Endothelial cell of umbilical vein (primary cell): ENCODE measurements around the gene ECE2. TPM values are rescaled to one million over a fixed set of nuclear protein-coding genes. Genes with fewer than 3 reads are reported as not detected.

Source experiments
- BruUV-seq: library from RNA; stranded (reverse); fragments of 400-500 nt; replicated peaks from 2 replicates; lab custom pipeline; 2021; lab: Mats Ljungman, UMichigan
- CTCF ChIA-PET: fragments of 300-600, 350-600 bp; sonication (Branson Sonifier 250); formaldehyde crosslinking; loops from one replicate; lab custom pipeline; 2021; ENCODE audit warnings: antibody characterized with exemption, inconsistent platforms; lab: Charles Lee
- POLR2A ChIA-PET: fragments of 300-600, 350-600 bp; sonication (Branson Sonifier 250); formaldehyde crosslinking; loops from one replicate; lab custom pipeline; 2021; ENCODE audit warnings: antibody characterized with exemption, inconsistent platforms; lab: Charles Lee
- DNase-seq: peaks from one replicate; pipeline ENCODE4 v3.0.0-alpha.2; 2011; ENCODE audit warnings: low read depth, low spot score
- FAIRE-seq: peaks from 2 replicates; lab custom pipeline; 2011; peaks lifted over from hg19 to GRCh38; lab: Jason Lieb, UNC
- H2AFZ ChIP-seq: 2 replicates; pipeline ENCODE4 v1.6.0; 2012; ENCODE audit warnings: low read depth, low read length, control low read depth, inconsistent platforms
- H3K27ac ChIP-seq: 2 replicates; pipeline ENCODE4 v1.5.1; 2011; ENCODE audit warnings: low read depth, mild to moderate bottlenecking, control low read depth, low read length, moderate library complexity; ENCODE audit not compliant: insufficient read depth
- H3K27me3 ChIP-seq, 2 experiments: 2 replicates each; pipeline versions ENCODE4 v1.6.0 to v1.6.1; 2011; ENCODE audit warnings: low read length in 2 of 2, mixed read lengths in 1 of 2; ENCODE audit not compliant: control insufficient read depth in 2 of 2, insufficient read depth in 2 of 2
- H3K36me3 ChIP-seq, 2 experiments: 2 replicates in 1 of 2; 3 replicates in 1 of 2; pipeline ENCODE4 v1.5.1; 2011; ENCODE audit warnings: low read length in 2 of 2, mild to moderate bottlenecking in 1 of 2, moderate library complexity in 1 of 2; ENCODE audit not compliant: control insufficient read depth in 2 of 2, insufficient read depth in 2 of 2; ENCODE audit errors: extremely low read depth in 1 of 2
- H3K4me1 ChIP-seq: 3 replicates; pipeline ENCODE4 v1.5.1; 2011; ENCODE audit warnings: mild to moderate bottlenecking, low read length; ENCODE audit not compliant: control insufficient read depth, insufficient read depth; ENCODE audit errors: extremely low read depth
- H3K4me2 ChIP-seq: 2 replicates; pipeline ENCODE4 v1.6.1; 2011; ENCODE audit warnings: low read length, control low read depth, mixed read lengths; ENCODE audit not compliant: insufficient read depth
- H3K4me3 ChIP-seq, 3 experiments: fragments of 200-600 bp in 1 of 3; sonication (generic), shearing (Covaris generic) in 1 of 3; replicated peaks in 1 of 3; 2 replicates each; pipeline ENCODE4 v1.5.1; 2011 to 2016; ENCODE audit warnings: control low read depth in 3 of 3, low read length in 3 of 3, mild to moderate bottlenecking in 2 of 3, inconsistent platforms in 1 of 3, low read depth in 1 of 3, moderate library complexity in 1 of 3; ENCODE audit not compliant: insufficient read depth in 1 of 3
- H3K79me2 ChIP-seq: 2 replicates; pipeline ENCODE4 v1.6.0; 2012; ENCODE audit warnings: low read length, inconsistent platforms; ENCODE audit not compliant: control insufficient read depth, insufficient read depth
- H3K9ac ChIP-seq: replicated peaks from 2 replicates; pipeline ENCODE3; 2011; ENCODE audit warnings: low read length, control low read depth; ENCODE audit not compliant: insufficient read depth; ENCODE audit errors: extremely low read depth
- H3K9me1 ChIP-seq: replicated peaks from 3 replicates; pipeline ENCODE4 v1.6.0; 2011; ENCODE audit warnings: mild to moderate bottlenecking, low read length; ENCODE audit not compliant: control insufficient read depth, insufficient read depth; ENCODE audit errors: extremely low read depth
- H3K9me3 ChIP-seq: replicated peaks from 2 replicates; pipeline ENCODE4 v1.5.1; 2012; ENCODE audit warnings: low read length, inconsistent platforms; ENCODE audit not compliant: control insufficient read depth, insufficient read depth
- H4K20me1 ChIP-seq: replicated peaks from 2 replicates; pipeline ENCODE3; 2011; ENCODE audit warnings: mild to moderate bottlenecking, low read length; ENCODE audit not compliant: control insufficient read depth, insufficient read depth; ENCODE audit errors: extremely low read depth
- EZH2 ChIP-seq: IDR thresholded peaks from 2 replicates; pipeline ENCODE4 v1.6.1; 2012; ENCODE audit warnings: borderline replicate concordance, low read depth, mild to moderate bottlenecking, moderate library complexity, low read length, inconsistent platforms; ENCODE audit not compliant: severe bottlenecking
- FOS ChIP-seq: IDR thresholded peaks from 2 replicates; pipeline ENCODE4 v1.6.1; 2011; ENCODE audit warnings: mild to moderate bottlenecking, low read length, moderate library complexity, borderline replicate concordance; ENCODE audit not compliant: insufficient read depth
- GATA2 ChIP-seq: IDR thresholded peaks from 2 replicates; pipeline ENCODE4 v1.7.0; 2011; ENCODE audit warnings: low read depth, mild to moderate bottlenecking, moderate library complexity, mixed read lengths, low read length; ENCODE audit not compliant: insufficient read length, insufficient read depth
- JUN ChIP-seq: IDR thresholded peaks from 2 replicates; pipeline ENCODE4 v1.6.1; 2011; ENCODE audit warnings: borderline replicate concordance, low read depth; ENCODE audit not compliant: insufficient read length, insufficient read depth
- MYC ChIP-seq: IDR thresholded peaks from one replicate; pipeline ENCODE4 v1.6.1; 2011; ENCODE audit warnings: mild to moderate bottlenecking, low read depth, low read length
- POLR2A ChIP-seq: IDR thresholded peaks from 2 replicates; pipeline ENCODE4 v1.6.1; 2012; ENCODE audit warnings: low read depth, mild to moderate bottlenecking, control low read depth, low read length
- POLR2AphosphoS5 ChIP-seq: IDR thresholded peaks from 2 replicates; pipeline ENCODE4 v1.6.1; 2012; ENCODE audit warnings: low read depth, mild to moderate bottlenecking, control low read depth, low read length, moderate library complexity; ENCODE audit not compliant: insufficient read depth
- dilution Hi-C: fragments of 300-500 bp; cut with MboI; formaldehyde crosslinking; loops from one replicate; pipeline ENCODE4 v1.15.0; 2019; ENCODE audit warnings: low sequenced_read_pairs; ENCODE audit not compliant: extremely low pct_ligation_motif_present
- intact Hi-C: fragments of 100-400 bp; cut with micrococcal nuclease; formaldehyde crosslinking; loops from one replicate; pipeline ENCODE4 v1.10.0; 2022
- polyA plus RNA-seq, 4 experiments: library from polyadenylated mRNA; depleted of rRNA in 3 of 4; stranded (reverse) in 3 of 4; unstranded in 1 of 4; fragments of >200 nt; gene quantifications; 2 replicates each; pipeline versions ENCODE4 v1.2.1 to v1.2.3, GENCODE V29; 2011 to 2012; ENCODE audit warnings: missing spikeins in 1 of 4
- total RNA-seq: library from RNA; stranded (reverse); gene quantifications from 2 replicates; pipeline ENCODE4 v1.2.3, GENCODE V29; 2021
- TF ChIP-seq, protein P1 (sequence below): IDR thresholded peaks from 2 replicates; pipeline ENCODE4 v1.6.1; 2011; ENCODE audit not compliant: insufficient read depth, insufficient read length
- TF ChIP-seq, protein P2 (sequence below), 2 donors: IDR thresholded peaks; 1 replicate in 1 of 2; 2 replicates in 1 of 2; pipeline ENCODE4 v1.5.1; 2011; ENCODE audit warnings: low read length in 2 of 2, mild to moderate bottlenecking in 2 of 2, moderate library complexity in 2 of 2, control low read depth in 1 of 2, inconsistent platforms in 1 of 2, low read depth in 1 of 2; ENCODE audit not compliant: insufficient read depth in 1 of 2; ENCODE audit errors: extremely low read depth in 1 of 2

The ECE2 gene
- total and polyA plus RNA-seq, 2 donors (not counting 3 experiments of a cell fraction or from before 2014, with no cell fraction given): not detected

DNA sequence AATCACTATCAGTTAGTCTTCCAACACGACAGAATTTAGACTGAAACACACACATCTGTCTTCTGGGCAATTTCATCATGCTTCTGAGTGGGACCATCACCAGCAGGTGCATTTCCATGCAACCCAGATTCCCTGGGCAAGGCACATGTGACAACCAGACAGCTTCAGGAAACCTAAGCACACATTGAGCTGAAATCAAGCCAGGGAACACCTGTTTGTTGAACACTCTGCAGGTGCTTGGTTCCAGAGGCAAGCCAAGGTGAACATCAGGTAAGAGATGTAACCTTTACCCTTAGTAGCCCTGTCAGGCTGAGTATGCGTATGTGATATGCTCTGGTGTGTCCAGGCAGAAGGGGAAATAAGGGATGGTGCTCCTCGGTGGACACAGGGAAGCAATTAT lies 19.9 kb downstream of the ECE2 start:
- CTCF ChIA-PET: interaction anchor here (1.0 to 2.1 kb wide), 4 partner anchors 10 to 398 kb away, joined by 3 to 6 read pairs (median 4); partner anchors contain the start of gene EEF1AKMT4

DNA sequence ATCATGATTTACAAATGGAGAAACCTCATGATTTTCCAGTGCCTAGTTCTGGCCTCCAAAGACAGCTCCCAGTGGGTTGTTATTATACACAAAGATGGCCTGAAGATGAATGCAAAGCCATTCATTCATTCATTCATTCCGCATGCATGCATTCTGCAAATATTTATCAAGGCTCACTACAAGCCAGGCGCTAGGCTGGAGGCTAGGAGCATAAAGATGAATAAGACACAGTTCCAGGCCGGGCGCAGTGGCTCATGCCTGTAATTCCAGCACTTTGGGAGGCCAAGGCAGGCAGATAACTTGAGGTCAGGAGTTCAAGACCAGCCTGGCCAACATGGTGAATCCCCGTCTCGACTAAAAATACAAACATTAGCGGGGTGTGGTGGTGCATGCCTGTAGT lies 20.8 kb downstream of the ECE2 start:
- H2AFZ ChIP-seq: no peak overlapping the region
- no peak overlapping the region for H3K4me2 ChIP-seq
- no peaks in the 10 kb centered on the region for H3K9me3 ChIP-seq
- H4K20me1 ChIP-seq: no peaks in the 10 kb centered on the region
- POLR2A ChIA-PET: interaction anchor here (0.7 kb wide), 1 partner anchor 120 kb away, joined by 4 read pairs; no protein-coding TSS in a partner anchor
- H3K36me3 ChIP-seq: peaks cover 3 to 4% of the 10 kb centered on the region in 2 experiments
- no peak overlapping the region for H3K9ac ChIP-seq
- no peak for DNase-seq
- H3K4me3 ChIP-seq: no peak overlapping the region
- TF ChIP-seq EZH2: no peak
- TF ChIP-seq JUN: no peak
- no peak for TF ChIP-seq GATA2
- no peak for TF ChIP-seq MYC
- TF ChIP-seq POLR2AphosphoS5: no peak
- TF ChIP-seq POLR2A: no peak
- TF ChIP-seq FOS: no peak
- TF ChIP-seq, protein P1, sequence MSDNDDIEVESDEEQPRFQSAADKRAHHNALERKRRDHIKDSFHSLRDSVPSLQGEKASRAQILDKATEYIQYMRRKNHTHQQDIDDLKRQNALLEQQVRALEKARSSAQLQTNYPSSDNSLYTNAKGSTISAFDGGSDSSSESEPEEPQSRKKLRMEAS: no peak
- TF ChIP-seq, protein P2, sequence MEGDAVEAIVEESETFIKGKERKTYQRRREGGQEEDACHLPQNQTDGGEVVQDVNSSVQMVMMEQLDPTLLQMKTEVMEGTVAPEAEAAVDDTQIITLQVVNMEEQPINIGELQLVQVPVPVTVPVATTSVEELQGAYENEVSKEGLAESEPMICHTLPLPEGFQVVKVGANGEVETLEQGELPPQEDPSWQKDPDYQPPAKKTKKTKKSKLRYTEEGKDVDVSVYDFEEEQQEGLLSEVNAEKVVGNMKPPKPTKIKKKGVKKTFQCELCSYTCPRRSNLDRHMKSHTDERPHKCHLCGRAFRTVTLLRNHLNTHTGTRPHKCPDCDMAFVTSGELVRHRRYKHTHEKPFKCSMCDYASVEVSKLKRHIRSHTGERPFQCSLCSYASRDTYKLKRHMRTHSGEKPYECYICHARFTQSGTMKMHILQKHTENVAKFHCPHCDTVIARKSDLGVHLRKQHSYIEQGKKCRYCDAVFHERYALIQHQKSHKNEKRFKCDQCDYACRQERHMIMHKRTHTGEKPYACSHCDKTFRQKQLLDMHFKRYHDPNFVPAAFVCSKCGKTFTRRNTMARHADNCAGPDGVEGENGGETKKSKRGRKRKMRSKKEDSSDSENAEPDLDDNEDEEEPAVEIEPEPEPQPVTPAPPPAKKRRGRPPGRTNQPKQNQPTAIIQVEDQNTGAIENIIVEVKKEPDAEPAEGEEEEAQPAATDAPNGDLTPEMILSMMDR (IDR thresholded peaks at IDR 0.05; ENCODE audit: extremely low read depth in 1 of 2, insufficient read depth in 1 of 2, low read depth in 1 of 2, low read length in 2 of 2): no peak
- dilution Hi-C loops (no loop called here), intact Hi-C loops (no loop called here)
- CTCF ChIA-PET: interaction anchor here (0.7 kb wide), 1 partner anchor 19 kb away, joined by 3 read pairs; no protein-coding TSS in a partner anchor
- no peaks in the 10 kb centered on the region for H3K9me1 ChIP-seq
- peaks cover 13% of the 10 kb centered on the region for H3K4me1 ChIP-seq
- peaks cover 24% of the 10 kb centered on the region for H3K79me2 ChIP-seq
- no peak for FAIRE-seq
- peaks cover 0 to 3% of the 10 kb centered on the region in 2 experiments for H3K27me3 ChIP-seq
- no TSS peak for BruUV-seq
- no peak overlapping the region for H3K27ac ChIP-seq

More for the DNA sequence above, 19.9 kb downstream of the ECE2 start:
- Histone ChIP-seq H3K79me2 (peaks cover 17% of the 10 kb centered on the region), H3K9me3 (no peaks in the 10 kb centered on the region), H3K4me3 (no peak overlapping the region), H4K20me1 (no peaks in the 10 kb centered on the region), H3K9ac (no peak overlapping the region), H3K27me3 (peaks cover 0 to 3% of the 10 kb centered on the region in 2 experiments), H3K9me1 (no peaks in the 10 kb centered on the region), H3K4me2 (no peak overlapping the region), H3K27ac (no peak overlapping the region), H3K36me3 (no peaks in the 10 kb centered on the region), H3K4me1 (peaks cover 12% of the 10 kb centered on the region), H2AFZ (no peak overlapping the region)
- no peak for FAIRE-seq
- dilution Hi-C loops (no loop called here), intact Hi-C loops (no loop called here)
- BruUV-seq: no TSS peak
- no peak for DNase-seq
- TF ChIP-seq POLR2A (no peak), MYC (no peak), GATA2 (no peak), JUN (no peak)
- TF ChIP-seq, protein P2 (IDR thresholded peaks at IDR 0.05; ENCODE audit: extremely low read depth in 1 of 2, insufficient read depth in 1 of 2, low read depth in 1 of 2, low read length in 2 of 2): no peak
- POLR2A ChIA-PET: interaction anchor here (0.7 kb wide), 1 partner anchor 120 kb away, joined by 4 read pairs; no protein-coding TSS in a partner anchor
